Right ventricle myocardium superior (tissue), 1 donor: ENCODE results near the gene ZNF286A. TPM values are rescaled to one million over a fixed set of nuclear protein-coding genes. Genes with fewer than 3 reads are reported as not detected.
"Not testable (repeated sequence)": the region's sequence is repeated elsewhere in the genome, so short reads cannot be mapped to it uniquely, and the experiment has no call there.

Experiments
- ATAC-seq: fragments of 200-7000 bp; cut with Tn5 transposase; one replicate; pipeline ENCODE4 v1.9.1; 2020; ENCODE audit warnings: mild to moderate bottlenecking; ENCODE audit not compliant: poor library complexity
- DNase-seq: peaks from one replicate; pipeline ENCODE4 v3.0.0-alpha.2; 2020
- intact Hi-C: fragments of 100-400 bp; cut with DNase I; formaldehyde crosslinking; loops from one replicate; pipeline ENCODE4 v1.11.2; 2022
- long read RNA-seq: library from polyadenylated mRNA; unstranded; transcript quantifications from one replicate; pipeline ENCODE4 v2.0.0, GENCODE V29; 2021
- total RNA-seq: library from RNA; stranded (reverse); fragmentation: NEBNext Ultra II Directional; extraction: Animal tissue kit (Norgen Biotek cat#: 25700); gene quantifications from one replicate; pipeline ENCODE4 v1.2.1, GENCODE V29; 2021
- donor health status: DM: no; HTN: yes; CAD: no; lungs with severe emphysema.

ZNF286A gene
- 11.0 TPM for total RNA-seq
- long read RNA-seq, partial matches to known transcripts, result 4 of 6 reads
- long read RNA-seq, other reads (novel, unspliced or antisense), result 0 of 6 reads

- intact Hi-C loops, result not testable (repeated sequence)
- DNase-seq, result peak; percentile 100
- ATAC-seq, result peak; percentile 100
These were observed at the start of gene ZNF286A for GRCh38 chr17:15699413-15699924. TSS of gene ZNF286A (plus strand) at chr17:15699752. CDS start at chr17:15700330, 578 bp downstream.

DNA sequence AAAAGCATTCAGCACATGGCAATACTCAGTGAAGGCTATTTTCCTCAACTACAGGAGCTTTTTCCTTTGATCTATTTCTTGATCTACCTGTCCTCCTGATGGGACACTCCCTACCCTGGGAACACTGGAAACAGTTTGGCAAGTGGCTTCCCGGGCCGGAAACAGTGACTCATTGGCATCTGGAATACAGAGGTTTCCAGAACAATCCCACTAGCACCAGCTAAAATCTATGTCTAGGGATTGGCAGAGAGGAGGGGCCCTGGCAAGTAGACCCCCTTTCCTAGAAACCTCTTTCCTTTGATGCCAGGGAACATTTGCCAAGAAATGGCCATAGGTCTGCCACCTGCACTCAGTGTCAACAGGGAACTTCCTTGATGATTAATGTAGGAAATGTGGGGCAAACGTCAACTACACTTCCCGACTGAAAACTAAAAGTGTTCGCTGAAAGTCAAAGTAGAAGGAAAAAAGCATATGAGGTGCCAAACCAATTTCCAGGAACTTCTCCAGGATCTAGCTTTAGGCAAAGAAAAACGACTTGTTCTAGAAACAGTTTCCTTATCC is 49.6 kb upstream of the ZNF286A start:
- ATAC-seq (no peak), DNase-seq (no peak)
- intact Hi-C loops, result no loop called here

DNA sequence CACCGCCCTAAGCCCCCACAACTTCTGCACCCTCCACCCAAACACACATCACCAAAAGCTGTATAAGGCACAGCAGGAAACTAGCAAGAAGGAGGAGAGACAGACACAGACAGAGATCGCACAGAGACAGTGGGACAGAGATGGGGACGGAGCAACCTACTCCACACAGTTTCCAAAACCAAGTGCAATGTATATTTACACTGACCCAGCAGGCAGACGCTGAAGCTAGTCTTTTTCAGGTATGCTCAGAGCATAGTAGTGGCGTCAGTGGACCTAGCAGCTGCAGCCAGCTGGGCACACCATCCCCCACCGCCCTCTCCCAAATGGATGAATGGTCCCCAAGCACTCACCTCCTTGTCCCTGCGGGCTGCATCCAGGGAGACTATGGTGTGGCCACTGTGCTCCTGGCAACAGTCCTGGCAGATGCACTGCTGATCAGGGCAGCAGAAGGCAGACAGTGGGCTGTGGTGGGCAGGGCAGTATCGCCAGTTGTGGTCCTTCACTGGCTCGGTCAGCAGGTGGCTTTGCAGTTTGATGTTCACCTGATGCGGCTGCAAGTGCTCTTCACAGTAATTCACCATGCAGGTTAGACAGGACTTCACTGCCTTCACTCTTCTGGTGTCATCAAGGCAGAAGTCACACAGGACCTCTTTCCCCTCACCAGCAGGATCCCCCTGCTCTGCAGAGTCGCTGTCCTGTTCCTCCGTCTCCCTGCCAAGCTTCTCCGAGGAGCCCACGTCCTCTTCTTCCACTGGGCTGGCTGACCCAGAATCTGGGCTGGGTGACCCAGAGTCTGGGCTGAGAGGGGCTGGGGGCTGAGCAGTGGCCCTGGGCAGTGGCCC is 48.6 kb upstream of the ZNF286A start:
- no peak for ATAC-seq
- intact Hi-C loops, result no loop called here
- DNase-seq, result no peak

DNA sequence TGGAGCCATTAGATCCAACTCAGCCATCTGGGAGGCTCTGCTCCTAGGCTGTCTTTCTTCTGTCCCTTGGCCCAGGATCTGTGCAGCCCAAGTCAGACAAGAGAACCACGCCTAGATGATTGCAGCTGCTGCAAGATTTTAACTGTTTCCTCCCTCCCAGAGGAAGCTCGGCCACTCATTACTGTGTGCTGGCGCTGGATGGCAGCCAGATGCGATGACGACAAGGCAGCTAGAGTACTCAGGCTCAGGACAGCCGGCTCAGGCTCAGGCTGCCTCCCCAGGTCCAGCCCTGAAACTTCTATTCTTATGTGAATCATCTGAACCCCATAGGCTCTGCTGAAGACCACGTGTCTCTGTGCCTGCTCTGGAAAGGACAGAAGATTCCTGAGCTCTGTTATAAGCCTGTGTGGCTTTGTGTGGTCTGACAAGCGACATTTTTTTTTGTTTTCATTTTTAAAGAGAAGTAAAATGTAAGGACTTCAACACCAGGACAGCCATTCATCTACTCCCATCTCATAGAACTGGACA is 47.9 kb upstream of the ZNF286A start:
- peak; percentile 99 for DNase-seq
- ATAC-seq, result peak; percentile 95
- intact Hi-C loops, result no loop called here

- no peak for ATAC-seq
- intact Hi-C loops, result no loop called here
- DNase-seq, result no peak
These were observed 46.6 kb upstream of the ZNF286A start for GRCh38 chr17:15652960-15653359.

- intact Hi-C loops, ATAC-seq: not testable (repeated sequence)
These were observed 45.2 kb upstream of the ZNF286A start for GRCh38 chr17:15654401-15654800.

GRCh38 chr17:15654886-15655561 is 44.5 kb upstream of the ZNF286A start:
- DNase-seq (no peak), ATAC-seq (no peak)
- intact Hi-C loops, result no loop called here

More at GRCh38 chr17:15654401-15654800, 45.2 kb upstream of the ZNF286A start:
- DNase-seq, result not testable (repeated sequence)

DNA sequence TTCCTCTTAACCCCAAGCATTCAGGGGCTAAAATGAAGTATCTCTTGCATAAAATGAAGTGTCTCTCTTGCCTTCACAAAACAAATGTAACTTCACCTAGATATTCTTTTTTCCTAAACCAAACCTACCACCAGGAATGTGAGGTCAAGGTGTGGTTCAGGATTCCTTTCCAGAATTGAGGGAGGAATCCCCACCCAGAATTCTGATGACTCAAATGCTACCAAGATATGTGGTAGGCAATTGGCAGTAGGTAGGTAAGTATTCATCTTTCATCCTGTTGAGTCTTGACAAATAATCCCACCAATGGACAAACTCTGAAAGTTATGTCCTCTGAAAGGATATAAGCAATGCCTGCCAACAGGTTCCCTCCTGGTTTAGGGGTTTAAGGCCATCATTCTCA is 41.7 kb upstream of the ZNF286A start:
- DNase-seq (no peak), ATAC-seq (no peak)
- intact Hi-C loops, result no loop called here

DNA sequence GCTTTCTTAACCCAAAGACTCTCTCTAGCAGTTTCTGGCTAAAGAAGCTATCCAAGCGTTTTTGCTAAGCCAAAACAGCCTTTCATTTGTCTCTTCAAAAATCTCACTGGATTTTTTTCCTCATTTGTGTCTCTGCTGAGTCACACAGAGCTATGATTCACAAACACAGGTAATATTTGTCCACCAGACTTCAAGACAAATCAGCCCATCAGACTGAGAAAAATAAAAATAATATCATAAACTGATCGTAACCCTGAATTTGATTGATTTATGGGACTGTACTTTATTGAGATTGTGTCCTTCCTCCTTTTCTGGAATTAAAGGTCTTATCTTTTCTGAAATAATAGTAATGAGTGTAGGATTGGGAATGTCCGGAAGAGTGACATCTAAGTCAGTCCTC is 41.3 kb upstream of the ZNF286A start:
- ATAC-seq (no peak), DNase-seq (no peak)
- intact Hi-C loops, result no loop called here

DNA sequence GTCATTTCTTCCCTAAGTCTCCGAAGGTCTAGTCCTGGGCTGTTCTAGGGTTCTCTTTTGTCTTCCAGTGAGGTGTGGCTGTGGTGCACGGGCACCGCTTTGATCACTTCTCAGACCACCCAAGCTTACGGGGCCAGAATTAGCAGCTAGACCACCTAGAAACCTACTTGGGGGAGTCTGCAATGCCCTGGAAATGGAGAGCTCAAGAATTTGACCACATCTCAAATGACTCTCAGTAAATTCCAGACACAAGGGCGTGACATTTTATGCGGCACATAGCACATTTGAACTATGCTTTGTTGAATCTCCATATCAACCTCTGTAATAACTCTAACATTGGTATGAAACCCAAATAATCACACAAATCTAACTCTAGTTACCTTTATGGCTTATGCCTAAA is 40.3 kb upstream of the ZNF286A start:
- ATAC-seq (no peak), DNase-seq (no peak)
- intact Hi-C loops, result no loop called here

DNA sequence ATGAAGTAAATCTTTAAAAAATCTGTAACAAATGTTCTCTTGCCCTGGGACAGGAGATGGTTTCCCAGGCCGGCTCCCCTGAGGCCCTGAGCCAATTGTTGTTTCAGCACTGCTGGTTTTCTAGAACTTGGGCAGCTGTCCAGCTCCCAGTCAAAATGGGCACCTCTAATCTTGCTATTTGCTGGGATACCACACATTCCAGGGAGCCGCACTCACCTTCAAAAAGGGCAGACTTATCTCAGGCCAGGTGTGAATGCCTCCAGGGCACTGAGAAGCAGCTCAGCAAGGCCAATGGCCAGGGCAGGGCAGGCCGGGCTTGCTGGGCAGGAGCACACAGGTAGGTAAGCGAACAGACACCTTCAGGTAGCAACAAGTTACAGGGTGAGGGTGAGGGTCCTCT is 39.9 kb upstream of the ZNF286A start:
- intact Hi-C loops, result no loop called here
- DNase-seq, result no peak
- ATAC-seq, result peak; percentile 60

- peak; percentile 47 for ATAC-seq
- intact Hi-C loops, result no loop called here
- DNase-seq, result no peak
These were observed 39.5 kb upstream of the ZNF286A start for GRCh38 chr17:15660077-15660476.

- intact Hi-C loops, result no loop called here
- ATAC-seq, result no peak
- DNase-seq, result no peak
These were observed 36.9 kb upstream of the ZNF286A start for GRCh38 chr17:15662681-15663080.

DNA sequence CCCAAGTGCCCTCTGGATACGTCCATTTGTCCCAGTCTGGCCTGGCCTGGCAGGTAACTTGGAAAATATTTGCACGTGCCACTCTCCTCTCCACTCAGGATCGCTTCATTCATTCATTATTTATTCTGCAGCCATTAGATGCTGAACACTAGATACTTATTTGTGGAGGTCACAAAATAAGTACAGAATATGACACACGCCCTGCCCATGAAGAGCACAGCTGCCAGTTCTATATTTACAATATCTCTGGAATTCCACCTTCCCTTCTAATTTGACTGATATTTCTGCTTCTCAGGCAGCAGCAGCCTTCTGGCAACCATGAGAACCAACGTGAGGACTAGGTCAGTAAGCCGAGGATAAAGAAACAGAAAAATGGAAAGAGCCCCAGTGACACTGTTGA is 36.4 kb upstream of the ZNF286A start:
- intact Hi-C loops, result no loop called here
- ATAC-seq (no peak), DNase-seq (no peak)

DNA sequence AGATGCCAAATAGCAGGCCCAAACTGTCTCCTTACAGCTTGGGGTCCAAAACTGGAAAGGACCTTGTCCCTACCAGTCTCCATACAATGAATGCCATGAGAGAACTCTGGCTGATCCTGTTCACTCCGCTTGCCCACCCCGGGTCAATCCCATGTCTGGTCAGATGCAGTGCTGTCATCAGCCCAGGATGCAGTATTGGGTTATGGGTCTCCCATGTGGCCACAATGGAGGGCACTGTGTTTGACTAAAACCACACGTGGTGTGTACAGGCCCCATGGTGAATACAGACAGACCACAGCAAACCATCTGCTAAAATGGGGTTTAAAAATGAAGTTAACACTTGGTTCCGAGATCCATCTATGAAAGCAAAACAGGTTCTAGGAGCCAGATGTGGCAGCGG is 35.9 kb upstream of the ZNF286A start:
- DNase-seq (no peak), ATAC-seq (no peak)
- intact Hi-C loops, result no loop called here

DNA sequence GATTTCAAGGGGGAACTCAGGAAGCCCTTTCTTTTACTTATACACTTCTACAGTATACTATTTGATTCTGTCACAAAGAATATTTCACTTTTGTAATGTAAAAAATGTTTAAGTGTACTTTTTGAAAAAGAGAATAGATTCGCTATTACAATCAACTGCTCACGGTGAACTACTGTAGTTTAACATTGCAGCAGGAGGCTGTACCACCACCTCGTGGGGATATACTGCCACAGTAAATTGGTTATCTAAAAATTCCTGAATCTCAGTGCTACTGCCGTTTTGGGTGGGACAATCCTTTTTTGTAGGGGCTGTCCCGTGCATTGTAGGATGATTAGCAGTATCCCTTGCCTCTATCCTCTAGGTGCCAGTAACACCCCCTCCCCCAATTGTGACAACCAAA is 30.0 kb upstream of the ZNF286A start:
- ATAC-seq, DNase-seq, intact Hi-C loops: not testable (repeated sequence)

DNA sequence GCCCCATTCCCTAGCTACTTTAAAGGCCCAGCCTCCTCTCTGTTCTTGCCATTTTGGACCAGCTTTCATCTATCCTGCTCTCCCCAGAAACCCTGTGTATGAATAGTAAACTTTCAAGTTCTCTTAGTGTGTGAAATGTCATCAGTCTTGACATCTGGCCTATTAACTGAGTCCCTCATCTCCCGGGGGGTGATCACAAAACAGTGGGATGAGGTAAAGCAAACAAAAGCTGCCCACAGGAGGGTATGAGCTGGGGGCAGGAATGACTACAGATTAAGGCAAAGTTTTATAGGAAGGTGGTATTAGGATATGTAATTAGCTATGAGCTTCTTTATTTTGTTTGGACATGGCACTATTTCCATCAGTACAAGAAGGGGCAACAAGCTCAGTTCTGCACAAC is 24.9 kb upstream of the ZNF286A start:
- intact Hi-C loops, DNase-seq, ATAC-seq: not testable (repeated sequence)

DNA sequence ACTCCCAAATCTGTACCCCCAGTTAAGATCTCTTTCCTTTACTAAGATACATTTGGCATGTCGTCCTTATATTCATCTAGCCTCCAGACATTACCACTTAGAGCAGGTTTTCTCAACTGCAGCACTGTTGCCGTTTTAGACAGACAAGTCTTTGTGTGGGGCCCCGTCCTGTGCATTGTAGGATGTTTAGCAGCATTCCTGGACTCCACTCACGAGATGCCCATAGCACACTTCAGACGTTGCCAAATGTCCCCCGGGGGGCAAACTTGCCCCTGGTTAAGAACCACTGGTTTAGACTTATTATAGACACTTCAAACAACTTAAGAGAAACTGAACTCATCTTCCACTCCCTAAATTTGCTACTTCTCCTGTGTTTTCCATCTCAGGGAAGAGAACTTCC is 23.6 kb upstream of the ZNF286A start:
- DNase-seq, intact Hi-C loops, ATAC-seq: not testable (repeated sequence)

- intact Hi-C loops, ATAC-seq, DNase-seq: not testable (repeated sequence)
These were observed 16.4 kb upstream of the ZNF286A start for GRCh38 chr17:15683135-15683534.
